GM19467 (cell line): ENCODE results near the gene ZNF862.
A peak's percentile ranks its signal among the peaks of the same experiment; 100 is the strongest.

ENCODE experiments used
- ATAC-seq: cut with Tn5 transposase; IDR thresholded peaks from one replicate; pipeline ENCODE4 v1.9.1; 2021; ENCODE audit warnings: mild to moderate bottlenecking, moderate library complexity; ENCODE audit not compliant: unreplicated experiment

ZNF862 gene

DNA sequence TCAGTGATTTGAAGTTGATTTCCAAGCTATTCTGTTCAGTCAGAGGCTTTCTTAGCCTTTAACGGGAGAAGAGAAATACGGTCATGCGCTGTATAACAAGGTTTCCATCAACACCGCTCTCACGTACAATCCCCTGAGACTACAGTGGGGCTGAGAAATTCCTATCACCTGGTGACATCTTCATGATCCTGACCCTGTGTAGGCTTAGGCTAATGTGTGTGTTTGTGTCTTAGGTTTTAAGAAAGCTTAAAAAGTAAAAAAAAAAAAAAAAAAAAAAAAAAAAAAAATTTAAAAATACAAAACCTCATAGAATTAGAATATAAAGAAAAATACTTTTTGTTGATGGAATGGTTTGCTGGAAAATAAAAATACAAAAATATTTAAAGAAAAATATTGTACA lies 1.8 kb downstream of the ZNF862 start:
- no peak for ATAC-seq

GRCh38 chr7:149843566-149843965 lies 5.4 kb downstream of the ZNF862 start:
- ATAC-seq: no peak

- no peak for ATAC-seq
Observed at GRCh38 chr7:149844445-149844844, 6.3 kb downstream of the ZNF862 start.

GRCh38 chr7:149845257-149845980 lies 7.2 kb downstream of the ZNF862 start:
- ATAC-seq: no peak

DNA sequence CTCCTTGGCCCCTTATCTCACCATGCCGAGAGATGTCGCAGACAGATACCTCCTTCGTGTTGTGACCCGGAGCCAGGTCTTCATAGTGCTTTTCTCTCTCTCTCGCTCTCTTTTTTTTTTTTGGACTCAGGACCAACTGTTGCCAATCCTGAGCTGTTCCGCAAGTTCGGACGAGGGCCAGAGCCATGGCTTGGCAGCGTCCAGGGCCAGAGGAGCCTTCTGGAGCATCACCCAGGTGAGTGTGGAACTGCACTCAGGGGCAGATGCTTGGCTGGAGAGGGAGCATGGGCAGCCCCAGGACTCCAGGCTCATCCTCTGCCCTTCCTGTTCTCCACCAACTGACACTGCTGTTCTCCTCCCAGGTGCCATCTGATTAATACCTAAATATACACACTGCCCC lies 7.8 kb downstream of the ZNF862 start:
- no peak for ATAC-seq

DNA sequence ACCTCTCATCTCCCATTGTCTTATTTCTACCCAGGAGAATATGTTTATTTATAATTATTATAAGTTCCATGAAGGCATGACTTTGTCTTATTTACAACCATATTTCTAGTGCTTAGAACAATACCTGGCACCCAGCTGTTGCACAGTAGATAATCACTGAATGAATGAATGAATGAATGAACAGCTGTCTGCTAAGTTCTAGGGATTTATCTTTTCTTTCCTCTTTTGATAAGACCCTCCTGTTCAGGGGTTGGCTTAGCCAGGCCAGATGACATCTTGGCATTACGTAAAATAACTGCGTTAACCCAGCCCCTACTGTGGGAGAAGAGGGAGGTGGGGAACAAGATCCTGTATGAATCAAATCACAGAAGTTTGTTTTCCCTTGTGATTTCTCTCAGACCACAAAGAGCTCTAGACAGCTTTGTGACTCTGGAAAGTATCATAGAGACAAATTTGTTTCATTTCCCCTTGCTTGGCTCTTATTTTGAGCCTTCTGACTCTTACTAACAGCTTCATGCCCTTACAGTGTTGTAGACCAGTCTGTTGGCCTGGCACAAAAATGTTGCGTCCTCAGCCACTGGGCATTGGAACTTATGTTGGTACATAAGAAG lies 8.4 kb downstream of the ZNF862 start:
- ATAC-seq: peak; percentile 67

- no peak for ATAC-seq
Observed at GRCh38 chr7:149849174-149849573, 11.0 kb downstream of the ZNF862 start.

- no peak for ATAC-seq
Observed at GRCh38 chr7:149850007-149850594, 11.9 kb downstream of the ZNF862 start.

DNA sequence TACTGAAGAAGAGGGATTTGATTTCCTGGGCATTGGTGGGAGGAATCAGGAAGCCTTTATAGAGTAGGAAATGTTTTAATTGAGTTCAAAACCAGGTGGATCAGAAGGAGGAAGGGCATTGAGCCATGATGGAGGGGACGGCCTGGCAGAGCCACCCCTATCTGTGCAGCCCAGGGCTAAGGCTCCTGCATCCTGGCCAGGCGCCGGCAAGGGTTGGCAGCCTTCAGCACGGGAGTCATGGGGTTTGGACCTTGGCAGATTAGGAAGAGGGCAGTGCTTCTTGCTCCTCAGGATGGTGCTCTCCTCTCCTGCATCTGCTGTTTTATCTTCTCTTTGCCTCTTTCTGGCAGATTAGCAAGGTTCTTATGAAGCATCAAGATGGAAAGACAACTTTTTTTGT lies 12.5 kb downstream of the ZNF862 start:
- ATAC-seq: no peak

- ATAC-seq: no peak
Observed at GRCh38 chr7:149851449-149851848, 13.3 kb downstream of the ZNF862 start.

- no peak for ATAC-seq
Observed at GRCh38 chr7:149853157-149853556, 15.0 kb downstream of the ZNF862 start.

GRCh38 chr7:149854611-149855360 lies 16.6 kb downstream of the ZNF862 start:
- ATAC-seq: no peak

DNA sequence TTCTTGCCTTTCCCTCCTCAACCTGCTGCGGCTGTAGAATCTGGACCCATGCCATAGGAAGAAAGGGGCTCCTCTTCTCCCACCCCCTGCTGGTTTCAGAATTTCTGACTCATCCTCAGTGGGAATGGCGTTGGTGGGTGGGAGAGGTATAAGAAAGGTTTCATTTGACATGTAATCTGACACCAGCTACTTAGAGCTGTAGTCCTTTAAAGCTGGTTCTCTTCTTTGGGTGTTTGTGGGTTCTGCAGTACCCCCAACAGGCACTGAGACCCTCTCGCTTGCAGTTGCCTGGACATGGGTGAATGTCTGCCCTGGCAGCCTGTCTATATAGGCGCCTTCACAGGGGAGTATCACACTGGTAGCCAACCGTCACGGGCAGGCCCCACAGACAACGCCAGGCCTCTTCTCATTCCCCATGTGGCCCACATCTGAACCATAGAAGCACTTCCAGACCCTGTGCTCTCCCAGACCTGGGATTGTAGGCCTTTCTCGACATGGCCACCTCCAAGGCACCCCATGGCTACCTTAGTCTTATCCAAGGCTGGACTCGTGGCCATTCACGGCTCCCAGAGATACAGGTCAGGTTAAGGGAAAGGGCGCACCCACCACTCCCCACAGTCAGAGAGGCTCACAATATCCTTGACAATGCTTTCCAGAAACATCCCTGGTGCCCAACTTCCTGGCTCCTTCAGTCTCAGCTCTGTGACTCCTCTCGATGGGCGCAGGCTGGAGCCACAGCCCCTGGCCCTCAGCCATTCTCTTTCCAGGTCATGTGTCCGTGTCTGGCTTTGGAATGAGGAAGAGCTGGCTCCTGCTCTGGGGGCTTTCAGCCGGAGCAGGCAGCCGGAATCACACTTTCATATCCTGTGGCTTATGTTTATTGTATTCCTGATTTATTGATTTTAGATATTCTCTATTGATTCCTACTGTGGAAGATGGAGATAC lies 17.5 kb downstream of the ZNF862 start:
- no peak for ATAC-seq

DNA sequence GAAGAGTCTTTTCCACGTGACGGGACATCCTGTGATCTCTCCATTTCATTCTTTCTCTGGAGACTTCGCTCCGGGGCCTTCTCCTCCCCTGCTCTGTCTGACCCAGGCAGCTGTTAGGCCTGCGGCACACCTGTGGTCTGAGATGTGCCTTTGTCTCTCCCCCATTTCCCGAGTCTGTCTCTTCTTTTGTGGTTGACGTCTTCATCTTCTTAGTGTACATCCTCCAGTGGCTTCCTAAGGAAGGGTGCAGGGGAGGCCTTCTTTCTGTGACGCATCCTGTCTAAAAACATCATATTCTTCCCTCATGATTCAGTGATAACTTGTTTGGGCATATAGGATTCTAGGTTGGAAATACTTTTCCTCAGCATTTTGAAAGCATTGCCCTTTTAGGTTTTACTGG lies 18.4 kb downstream of the ZNF862 start:
- ATAC-seq: no peak

- ATAC-seq: no peak
Observed at GRCh38 chr7:149859369-149859768, 21.2 kb downstream of the ZNF862 start.

DNA sequence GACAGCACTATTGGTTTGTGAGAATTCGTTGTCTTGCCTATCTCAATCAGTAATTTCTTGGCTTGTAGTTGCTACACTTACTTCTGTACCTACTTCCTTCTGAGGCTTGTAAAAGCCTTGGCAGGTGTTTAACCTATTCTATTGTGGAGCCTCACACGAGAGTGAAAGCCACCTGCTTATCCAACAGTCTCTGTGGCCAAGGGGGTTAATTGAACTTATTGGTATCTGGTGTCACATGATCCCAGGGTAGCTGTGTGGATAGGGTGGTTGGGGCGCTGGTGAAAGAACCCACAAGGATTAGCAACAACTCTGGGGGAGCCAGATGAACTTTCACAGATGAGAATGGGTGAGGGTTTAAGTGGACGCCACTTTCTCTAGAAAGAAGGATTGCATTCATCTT lies 21.7 kb downstream of the ZNF862 start:
- ATAC-seq: no peak

- no peak for ATAC-seq
Observed at GRCh38 chr7:149860821-149861727, 22.9 kb downstream of the ZNF862 start.

DNA sequence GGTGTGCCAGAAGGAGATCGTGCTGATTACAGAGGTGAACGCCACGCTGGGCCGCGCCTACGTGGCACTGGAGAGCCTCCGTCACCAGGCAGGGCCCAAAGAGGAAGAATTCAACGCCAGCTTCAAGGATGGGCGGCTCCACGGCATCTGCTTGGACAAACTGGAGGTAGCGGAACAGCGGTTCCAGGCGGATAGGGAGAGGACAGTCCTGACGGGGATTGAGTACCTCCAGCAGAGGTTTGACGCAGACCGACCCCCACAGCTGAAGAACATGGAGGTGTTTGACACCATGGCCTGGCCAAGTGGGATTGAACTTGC lies 23.5 kb downstream of the ZNF862 start:
- no peak for ATAC-seq

- no peak for ATAC-seq
Observed at GRCh38 chr7:149862156-149862555, 24.0 kb downstream of the ZNF862 start.

- no peak for ATAC-seq
Observed at GRCh38 chr7:149863500-149863899, 25.3 kb downstream of the ZNF862 start.
